Suprapubic skin (tissue), 4 donors: ENCODE results near the gene MYO1E. TPM values are rescaled to one million over a fixed set of nuclear protein-coding genes. Genes with fewer than 3 reads are reported as not detected.

Experiments used
- DNase-seq, 2 donors: peaks; one replicate each; pipeline ENCODE4 v3.0.0-alpha.2; 2019; ENCODE audit warnings: low spot score in 2 of 2
- H3K27ac ChIP-seq: fragments of 200-600 bp; sonication (generic); one replicate; pipeline ENCODE4 v1.5.1; 2019
- H3K27me3 ChIP-seq: fragments of 200-600 bp; sonication (generic); one replicate; pipeline ENCODE4 v1.5.1; 2019
- H3K36me3 ChIP-seq: fragments of 200-600 bp; sonication (generic); one replicate; pipeline ENCODE4 v1.5.1; 2019
- H3K4me1 ChIP-seq: fragments of 200-600 bp; sonication (generic); one replicate; pipeline ENCODE4 v1.5.1; 2019
- H3K4me3 ChIP-seq: fragments of 200-600 bp; sonication (generic); one replicate; pipeline ENCODE4 v1.5.1; 2019; ENCODE audit warnings: mild to moderate bottlenecking
- H3K9me3 ChIP-seq: fragments of 200-600 bp; sonication (generic); one replicate; pipeline ENCODE4 v1.5.1; 2019
- CTCF ChIP-seq, 2 donors: fragments of 200-600 bp in 1 of 2; fragments of 450-650 bp in 1 of 2; sonication (generic) in 1 of 2; IDR thresholded peaks; one replicate each; pipeline ENCODE4 v1.5.1; 2016 to 2019; ENCODE audit warnings: antibody characterized with exemption in 2 of 2, mild to moderate bottlenecking in 1 of 2, moderate library complexity in 1 of 2
- EP300 ChIP-seq: sonication (generic); formaldehyde crosslinking; IDR thresholded peaks from one replicate; pipeline ENCODE4 v1.6.1; 2017; ENCODE audit warnings: antibody characterized with exemption
- POLR2A ChIP-seq, 2 donors: fragments of 450-650 bp; IDR thresholded peaks; one replicate each; pipeline ENCODE4 v1.6.1; 2017; ENCODE audit warnings: antibody characterized with exemption in 2 of 2, mild to moderate bottlenecking in 2 of 2, moderate library complexity in 2 of 2
- POLR2AphosphoS5 ChIP-seq, 3 donors: sonication (generic); formaldehyde crosslinking; IDR thresholded peaks; one replicate each; pipeline ENCODE4 v1.6.1; 2017; ENCODE audit warnings: antibody characterized with exemption in 3 of 3
- WGBS: methylation state at CpG from one replicate; pipeline ENCODE4 v1.1.5; 2018; 5-methylcytosine and 5-hydroxymethylcytosine counted together
- total RNA-seq, 4 donors: library from RNA; depleted of rRNA; stranded (reverse); fragments of >200 nt; gene quantifications; one replicate each; pipeline ENCODE4 v1.1.0, GENCODE V29; 2016

Gene MYO1E
- total RNA-seq, 4 donors from 2014 or later: 79.7 to 171 (median 144) TPM

DNA sequence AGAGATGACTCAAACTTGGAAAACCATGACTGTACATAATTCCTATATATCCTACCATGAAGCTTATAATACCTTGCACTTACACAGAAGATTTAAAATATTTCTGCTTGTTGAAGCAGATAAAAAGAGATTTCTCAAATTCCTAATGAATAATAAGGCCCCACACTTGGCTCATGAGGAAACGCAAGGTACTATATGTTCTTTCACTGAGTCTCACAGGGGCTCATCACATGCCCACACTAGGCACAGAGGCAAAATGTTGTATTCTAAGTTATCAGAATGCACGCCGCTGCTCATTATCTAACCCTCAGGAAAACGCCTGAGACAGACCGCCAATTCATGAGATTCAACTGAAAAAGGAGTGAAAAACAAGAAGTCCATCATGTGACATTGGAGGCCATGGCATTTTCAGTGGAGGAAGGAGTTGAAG lies 5.6 kb downstream of the MYO1E start:
- WGBS: 81% methylated on average over 5 of the region's 5 CpGs
- H3K36me3 ChIP-seq: no peaks in the 10 kb centered on the region
- H3K27ac ChIP-seq: no peak overlapping the region

DNA sequence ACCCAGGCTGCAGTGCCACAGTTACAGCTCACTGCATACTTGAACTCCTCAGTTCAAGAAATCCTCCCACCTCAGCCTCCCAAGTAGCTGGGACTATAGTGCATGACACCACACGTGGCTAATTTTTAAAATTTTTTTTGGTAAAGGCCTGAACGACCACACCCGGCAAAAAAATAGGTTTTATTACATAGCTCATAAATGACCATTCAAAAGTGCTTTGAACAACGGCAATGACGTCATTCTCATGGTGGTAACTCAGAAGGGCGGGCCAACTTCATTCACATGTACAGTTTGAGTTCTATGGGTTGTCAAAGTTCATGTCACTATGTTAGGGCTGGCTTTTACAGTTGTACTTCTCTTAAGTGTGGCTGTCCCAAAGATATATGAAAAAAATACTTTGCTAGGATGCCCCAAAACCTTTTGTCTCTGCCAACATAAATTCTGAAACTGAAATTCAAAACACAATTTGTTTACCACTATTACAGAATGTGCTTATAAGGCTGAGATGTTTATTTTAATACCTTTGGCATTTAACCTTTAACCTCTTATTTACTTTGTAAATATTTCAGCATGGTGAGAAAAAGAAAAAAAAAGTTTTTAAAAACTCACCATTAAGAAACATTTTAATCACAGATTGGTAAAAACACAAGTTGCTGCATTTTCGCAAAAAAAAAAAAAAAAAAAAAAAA lies 6.2 kb downstream of the MYO1E start:
- Histone ChIP-seq H3K4me3 (no peak overlapping the region), H3K4me1 (peaks cover 21% of the 10 kb centered on the region), H3K27ac (no peak overlapping the region), H3K27me3 (no peaks in the 10 kb centered on the region), H3K36me3 (no peaks in the 10 kb centered on the region), H3K9me3 (no peaks in the 10 kb centered on the region)
- DNase-seq: no peak
- TF ChIP-seq EP300 (no peak), CTCF (IDR thresholded peaks at IDR 0.05) (no peak)
- 56% methylated on average over 7 of the region's 7 CpGs for WGBS

More for the DNA sequence above, 5.6 kb downstream of the MYO1E start:
- Histone ChIP-seq H3K9me3 (no peaks in the 10 kb centered on the region), H3K4me1 (peaks cover 21% of the 10 kb centered on the region), H3K4me3 (no peak overlapping the region), H3K27me3 (no peaks in the 10 kb centered on the region)
- no peak for DNase-seq
- TF ChIP-seq EP300 (no peak), POLR2AphosphoS5 (IDR thresholded peaks at IDR 0.05) (no peak), CTCF (IDR thresholded peaks at IDR 0.05) (no peak), POLR2A (IDR thresholded peaks at IDR 0.05) (no peak)

- no peaks in the 10 kb centered on the region for H3K36me3 ChIP-seq
- H3K27me3 ChIP-seq: no peaks in the 10 kb centered on the region
- H3K9me3 ChIP-seq: no peaks in the 10 kb centered on the region
- peaks cover 6% of the 10 kb centered on the region for H3K4me1 ChIP-seq
- H3K4me3 ChIP-seq: no peak overlapping the region
- TF ChIP-seq EP300 (no peak), POLR2A (IDR thresholded peaks at IDR 0.05) (no peak), CTCF (IDR thresholded peaks at IDR 0.05) (no peak), POLR2AphosphoS5 (IDR thresholded peaks at IDR 0.05) (no peak)
- no peak overlapping the region for H3K27ac ChIP-seq
- WGBS: 88% methylated on average over 4 of the region's 4 CpGs
- no peak for DNase-seq
Measured at GRCh38 chr15:59364248-59364647, 8.4 kb downstream of the MYO1E start.

GRCh38 chr15:59362331-59362730 lies 10.3 kb downstream of the MYO1E start:
- H3K4me3 ChIP-seq: no peak overlapping the region

DNA sequence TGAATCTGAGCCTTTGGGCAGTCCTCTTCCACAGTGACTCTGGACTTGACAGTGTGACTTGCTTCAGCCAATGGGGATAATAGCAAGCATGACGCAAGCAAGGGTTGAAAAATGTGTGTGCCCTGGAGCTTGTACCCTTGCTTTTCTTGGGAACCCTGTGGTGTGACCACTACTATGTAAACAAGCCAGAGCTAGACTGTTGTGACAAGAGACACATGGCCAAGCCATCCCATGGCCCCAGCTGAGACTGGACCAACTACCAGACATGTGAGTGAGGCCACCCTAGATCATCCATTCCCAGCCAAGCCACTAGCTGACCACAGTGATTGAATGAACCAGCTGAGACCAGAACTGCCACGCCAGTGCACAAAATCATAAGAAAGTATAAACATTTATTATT lies 11.8 kb downstream of the MYO1E start:
- Histone ChIP-seq H3K4me3 (no peak overlapping the region), H3K36me3 (no peaks in the 10 kb centered on the region), H3K9me3 (no peaks in the 10 kb centered on the region), H3K27me3 (no peaks in the 10 kb centered on the region), H3K27ac (no peak overlapping the region), H3K4me1 (no peaks in the 10 kb centered on the region)
- TF ChIP-seq POLR2AphosphoS5 (IDR thresholded peaks at IDR 0.05) (no peak), CTCF (IDR thresholded peaks at IDR 0.05) (no peak), EP300 (no peak)
- 93% methylated on average over 2 of the region's 2 CpGs for WGBS
- no peak for DNase-seq

More at GRCh38 chr15:59362331-59362730, 10.3 kb downstream of the MYO1E start:
- H3K27ac ChIP-seq: no peak overlapping the region
- no peaks in the 10 kb centered on the region for H3K27me3 ChIP-seq
- 94% methylated on average over 2 of the region's 2 CpGs for WGBS
- TF ChIP-seq POLR2AphosphoS5 (IDR thresholded peaks at IDR 0.05): no peak
- no peak for TF ChIP-seq POLR2A (IDR thresholded peaks at IDR 0.05)
- no peak for TF ChIP-seq CTCF (IDR thresholded peaks at IDR 0.05)
- TF ChIP-seq EP300: no peak
- no peak for DNase-seq
- no peaks in the 10 kb centered on the region for H3K36me3 ChIP-seq
- H3K4me1 ChIP-seq: peaks cover 3% of the 10 kb centered on the region
- no peaks in the 10 kb centered on the region for H3K9me3 ChIP-seq
